ENCODE measurements around the gene FAM20A. TPM values are rescaled to one million over a fixed set of nuclear protein-coding genes. Genes with fewer than 3 reads are reported as not detected.
A peak's percentile ranks its signal among the peaks of the same experiment; 100 is the strongest.
"Not testable (repeated sequence)": the region's sequence is repeated elsewhere in the genome, so short reads cannot be mapped to it uniquely, and the experiment has no call there.

The FAM20A gene
- total RNA-seq, 2 experiments from 2014 or later, result not detected

GRCh38 chr17:68509141-68510057, 91.8 kb downstream of the FAM20A start:
- Mint-ChIP-seq H3K4me3 (no peak overlapping the region), H3K27ac (no peak overlapping the region), H3K27me3 (no peaks in the 10 kb centered on the region), H3K36me3 (peaks cover 9% of the 10 kb centered on the region), H3K9me3 (no peaks in the 10 kb centered on the region), H3K4me1 (ENCODE audit: low read depth) (peaks cover 31% of the 10 kb centered on the region)
- no peak for DNase-seq
- CTCF ChIA-PET, result interaction anchor here (0.6 to 1.1 kb wide), 3 partner anchors 10 to 73 kb away, joined by 3 read pairs; no protein-coding TSS in a partner anchor
- intact Hi-C loops (cut with micrococcal nuclease), result loop anchor here (5.0 kb wide), 2 partner anchors 262 to 818 kb away; partner anchors contain the start of genes ABCA5 and AMZ2
- POLR2A ChIA-PET, result interaction anchor here (0.7 to 0.8 kb wide), 2 partner anchors 11 to 852 kb away, joined by 3 to 5 read pairs; no protein-coding TSS in a partner anchor

- H3K27me3 Mint-ChIP-seq, result no peaks in the 10 kb centered on the region
- peaks cover 20% of the 10 kb centered on the region for H3K4me1 Mint-ChIP-seq (ENCODE audit: low read depth)
Observed at GRCh38 chr17:68507576-68507975, 93.6 kb downstream of the FAM20A start.

DNA sequence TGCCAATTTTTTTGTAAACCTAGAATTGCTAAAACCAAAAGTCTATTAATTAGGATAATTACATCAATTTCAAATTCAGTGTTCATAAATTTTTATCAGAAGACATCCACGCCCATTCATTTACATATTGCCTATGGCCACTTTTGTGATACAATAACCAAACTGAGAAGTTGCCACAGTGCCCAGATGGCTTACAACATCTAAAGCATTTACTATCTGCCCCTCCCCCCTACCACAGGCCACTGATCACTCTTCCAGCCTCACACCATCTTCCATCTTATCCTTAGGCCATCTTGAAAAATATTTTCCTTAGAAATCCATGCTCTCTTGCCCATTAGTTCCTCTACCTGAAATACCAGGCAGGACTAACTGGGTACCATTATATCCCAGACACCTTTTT, 95.2 kb downstream of the FAM20A start:
- H3K9me3 Mint-ChIP-seq, result no peaks in the 10 kb centered on the region
- intact Hi-C loops (cut with micrococcal nuclease), result no loop called here
- H3K4me3 Mint-ChIP-seq, result no peak overlapping the region
- POLR2A ChIA-PET, result no interaction called here
- CTCF ChIA-PET, result no interaction called here
- H3K4me1 Mint-ChIP-seq (ENCODE audit: low read depth), result peaks cover 11% of the 10 kb centered on the region
- H3K36me3 Mint-ChIP-seq, result no peaks in the 10 kb centered on the region
- DNase-seq, result no peak
- no peaks in the 10 kb centered on the region for H3K27me3 Mint-ChIP-seq
- no peak overlapping the region for H3K27ac Mint-ChIP-seq

More at GRCh38 chr17:68507576-68507975, 93.6 kb downstream of the FAM20A start:
- Mint-ChIP-seq H3K9me3 (no peaks in the 10 kb centered on the region), H3K4me3 (no peak overlapping the region), H3K27ac (no peak overlapping the region), H3K36me3 (no peaks in the 10 kb centered on the region)
- intact Hi-C loops (cut with micrococcal nuclease), result no loop called here
- ChIA-PET CTCF (interaction anchor here (0.6 to 1.6 kb wide), 2 partner anchors 41 to 195 kb away, joined by 3 read pairs; no protein-coding TSS in a partner anchor), POLR2A (interaction anchor here (0.6 kb wide), 1 partner anchor 147 kb away, joined by 3 read pairs; no protein-coding TSS in a partner anchor)
- DNase-seq, result no peak

- ChIA-PET POLR2A (interaction anchor here (1.5 kb wide), 1 partner anchor 11 kb away, joined by 4 read pairs; the partner anchor contains the start of gene PRKAR1A), CTCF (no interaction called here)
- intact Hi-C loops (cut with micrococcal nuclease), result no loop called here
- no peak overlapping the region for H3K27ac Mint-ChIP-seq
- no peaks in the 10 kb centered on the region for H3K36me3 Mint-ChIP-seq
- H3K9me3 Mint-ChIP-seq, result no peaks in the 10 kb centered on the region
- peaks cover 18% of the 10 kb centered on the region for H3K4me1 Mint-ChIP-seq (ENCODE audit: low read depth)
- no peak overlapping the region for H3K4me3 Mint-ChIP-seq
- H3K27me3 Mint-ChIP-seq, result peaks cover 5% of the 10 kb centered on the region
- DNase-seq, result no peak
Observed at GRCh38 chr17:68501074-68501473, 100.1 kb downstream of the FAM20A start.

DNA sequence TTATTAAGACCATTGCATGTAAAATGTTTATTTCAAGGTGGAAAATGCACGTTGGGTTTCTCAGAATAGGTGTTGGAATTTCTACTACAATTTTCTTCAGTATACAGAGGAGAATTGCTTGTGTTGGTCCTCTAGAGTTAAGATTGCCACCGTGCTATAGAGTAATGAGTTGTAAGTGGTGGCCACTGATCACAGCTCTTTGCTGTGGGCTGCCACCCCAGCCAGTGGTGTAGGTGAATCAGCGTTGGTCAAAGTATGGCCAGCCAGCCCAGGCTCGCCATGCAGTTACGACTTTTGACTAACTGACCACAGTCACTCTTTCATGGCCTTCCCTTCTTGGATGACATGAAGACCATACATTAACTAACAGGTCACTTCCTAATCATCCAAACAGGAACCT, 101.6 kb downstream of the FAM20A start:
- POLR2A ChIA-PET, result no interaction called here
- Mint-ChIP-seq H3K36me3 (no peaks in the 10 kb centered on the region), H3K27me3 (peaks cover 5% of the 10 kb centered on the region), H3K4me3 (no peak overlapping the region), H3K9me3 (no peaks in the 10 kb centered on the region), H3K4me1 (ENCODE audit: low read depth) (peaks cover 18% of the 10 kb centered on the region), H3K27ac (no peak overlapping the region)
- CTCF ChIA-PET, result interaction anchor here (0.6 kb wide), 1 partner anchor 10 kb away, joined by 3 read pairs; no protein-coding TSS in a partner anchor
- intact Hi-C loops (cut with micrococcal nuclease), result no loop called here
- no peak for DNase-seq

DNA sequence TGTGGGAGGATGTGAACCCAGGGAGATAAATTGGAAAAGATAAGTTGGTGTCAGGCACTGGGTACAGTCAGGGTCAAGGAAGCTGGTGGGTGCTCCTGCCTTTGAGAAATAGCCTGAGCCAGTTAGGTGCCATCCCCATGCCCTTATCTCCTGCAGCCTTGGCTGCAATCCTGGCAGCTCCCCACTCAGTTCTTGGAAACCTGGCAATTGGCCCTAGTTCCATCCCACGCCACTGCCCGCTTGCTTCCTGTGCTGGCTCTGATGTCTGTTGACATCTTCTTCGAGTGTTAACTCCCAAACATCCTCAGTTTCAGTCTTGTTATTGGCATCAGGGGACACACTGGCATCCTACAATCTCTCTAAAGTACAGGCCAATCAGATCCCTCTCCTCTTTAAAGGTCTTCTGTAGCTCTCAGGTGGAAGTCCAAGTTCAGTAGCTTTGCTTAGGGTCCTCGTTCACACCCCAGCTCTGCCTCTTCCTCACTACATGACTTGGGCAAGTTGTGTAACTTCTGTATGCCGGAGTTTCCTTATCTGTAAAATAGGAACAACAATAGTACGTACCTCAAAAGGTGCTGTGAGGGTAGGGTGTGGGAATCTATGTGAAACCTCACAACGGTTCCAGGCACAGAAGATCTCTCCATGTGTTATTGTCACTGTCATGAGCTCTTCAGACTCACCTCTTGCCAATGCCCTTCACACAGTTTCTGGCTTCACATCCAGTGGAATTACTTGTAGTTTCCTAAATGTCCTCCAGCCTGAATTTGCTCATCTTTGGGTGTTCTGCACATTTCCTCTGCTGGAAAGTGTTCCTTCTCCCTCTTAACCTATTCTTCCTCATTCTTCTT, 102.5 kb downstream of the FAM20A start:
- Mint-ChIP-seq H3K4me1 (ENCODE audit: low read depth) (peaks cover 18% of the 10 kb centered on the region), H3K27ac (peak overlapping the region; percentile 63), H3K4me3 (peak overlapping the region; percentile 2), H3K9me3 (no peaks in the 10 kb centered on the region), H3K27me3 (peaks cover 5% of the 10 kb centered on the region), H3K36me3 (no peaks in the 10 kb centered on the region)
- intact Hi-C loops (cut with micrococcal nuclease), result no loop called here
- peak; percentile 24 for DNase-seq
- ChIA-PET CTCF (interaction anchor here (1.0 to 1.9 kb wide), 2 partner anchors 34 to 35 kb away, joined by 3 to 5 read pairs; no protein-coding TSS in a partner anchor), POLR2A (interaction anchor here (0.8 to 1.3 kb wide), 2 partner anchors 11 to 13 kb away, joined by 3 read pairs; partner anchors contain the start of gene PRKAR1A)

DNA sequence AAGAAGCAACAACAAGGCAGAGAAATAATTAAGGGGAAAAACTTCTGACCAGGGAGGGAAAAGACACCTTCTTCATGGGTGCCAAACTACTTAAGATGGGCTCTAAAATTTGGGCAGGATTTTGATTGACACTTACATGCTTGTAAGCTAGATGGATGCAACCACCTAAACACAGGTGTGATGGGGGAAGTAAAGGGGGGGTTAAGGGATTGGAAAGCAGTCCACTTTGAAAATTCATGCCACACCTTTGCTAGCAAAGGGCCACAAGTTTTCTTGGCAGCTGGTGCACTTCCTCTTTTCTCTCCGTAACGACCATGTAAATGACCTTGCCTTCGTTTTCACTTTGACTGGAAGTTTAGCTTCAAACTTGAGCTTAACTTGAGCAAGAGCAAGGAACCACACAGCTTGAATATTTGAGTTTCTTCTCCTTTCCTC, 103.3 kb downstream of the FAM20A start:
- ChIA-PET POLR2A (interaction anchor here (0.8 to 1.3 kb wide), 2 partner anchors 12 to 14 kb away, joined by 3 read pairs; partner anchors contain the start of gene PRKAR1A), CTCF (interaction anchor here (0.7 to 1.9 kb wide), 5 partner anchors 9 to 751 kb away, joined by 3 to 5 read pairs (median 3); no protein-coding TSS in a partner anchor)
- H3K9me3 Mint-ChIP-seq, result no peaks in the 10 kb centered on the region
- no peaks in the 10 kb centered on the region for H3K36me3 Mint-ChIP-seq
- H3K4me3 Mint-ChIP-seq, result no peak overlapping the region
- intact Hi-C loops (cut with micrococcal nuclease), result no loop called here
- H3K27ac Mint-ChIP-seq, result peak overlapping the region; percentile 63
- H3K4me1 Mint-ChIP-seq (ENCODE audit: low read depth), result peaks cover 18% of the 10 kb centered on the region
- H3K27me3 Mint-ChIP-seq, result peaks cover 5% of the 10 kb centered on the region
- DNase-seq, result peak; percentile 23

GRCh38 chr17:68495081-68495480, 106.1 kb downstream of the FAM20A start:
- H3K27ac Mint-ChIP-seq, result no peak overlapping the region
- DNase-seq, result no peak
- H3K4me1 Mint-ChIP-seq (ENCODE audit: low read depth), result peaks cover 18% of the 10 kb centered on the region
- H3K36me3 Mint-ChIP-seq, result no peaks in the 10 kb centered on the region
- ChIA-PET CTCF (no interaction called here), POLR2A (interaction anchor here (0.6 kb wide), 1 partner anchor 194 kb away, joined by 3 read pairs; no protein-coding TSS in a partner anchor)
- no peak overlapping the region for H3K4me3 Mint-ChIP-seq
- no peaks in the 10 kb centered on the region for H3K9me3 Mint-ChIP-seq
- peaks cover 5% of the 10 kb centered on the region for H3K27me3 Mint-ChIP-seq
- intact Hi-C loops (cut with micrococcal nuclease), result no loop called here

DNA sequence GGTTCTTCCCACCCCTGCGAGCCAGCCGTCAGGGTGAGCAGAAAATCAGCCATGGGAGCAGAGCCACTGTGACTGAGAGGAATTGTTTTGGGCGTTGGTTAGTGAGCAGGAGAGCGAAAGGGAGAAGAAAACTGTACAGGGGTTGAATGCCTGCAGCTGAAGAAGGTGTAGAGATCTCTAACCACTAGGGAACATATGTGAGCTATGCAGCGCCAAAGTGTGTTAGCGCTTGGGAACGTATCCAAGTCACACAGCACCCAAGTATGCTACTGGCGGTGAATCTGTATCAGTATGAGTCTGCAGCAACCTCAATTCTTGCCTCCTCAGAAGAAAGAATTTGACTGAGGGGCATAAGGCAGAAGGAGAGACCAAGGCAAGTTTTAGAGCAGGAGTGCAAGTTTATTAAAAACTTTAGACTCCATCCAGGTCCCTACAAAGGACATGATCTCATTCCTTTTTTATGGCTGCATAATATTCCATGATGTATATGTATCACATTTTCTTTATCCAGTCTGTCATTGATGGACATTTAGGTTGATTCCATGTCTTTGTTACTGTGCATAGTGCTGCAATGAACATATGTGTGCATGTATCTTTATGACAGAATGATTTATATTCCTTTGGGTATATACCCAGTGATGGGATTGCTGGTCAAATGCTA, 108.6 kb downstream of the FAM20A start:
- H3K27me3 Mint-ChIP-seq; H3K4me1 Mint-ChIP-seq (ENCODE audit: low read depth); H3K27ac Mint-ChIP-seq; H3K9me3 Mint-ChIP-seq; H3K36me3 Mint-ChIP-seq; intact Hi-C loops (cut with micrococcal nuclease); H3K4me3 Mint-ChIP-seq; CTCF ChIA-PET; DNase-seq: not testable (repeated sequence)
- POLR2A ChIA-PET, result interaction anchor here (0.7 kb wide), 1 partner anchor 110 kb away, joined by 4 read pairs; no protein-coding TSS in a partner anchor

- ChIA-PET CTCF (no interaction called here), POLR2A (no interaction called here)
- Mint-ChIP-seq H3K4me1 (ENCODE audit: low read depth) (peaks cover 12% of the 10 kb centered on the region), H3K9me3 (no peaks in the 10 kb centered on the region), H3K27me3 (no peaks in the 10 kb centered on the region), H3K27ac (no peak overlapping the region), H3K36me3 (no peaks in the 10 kb centered on the region), H3K4me3 (no peak overlapping the region)
- no peak for DNase-seq
- intact Hi-C loops (cut with micrococcal nuclease), result no loop called here
Observed at GRCh38 chr17:68491381-68492231, 109.6 kb downstream of the FAM20A start.

- peaks cover 4% of the 10 kb centered on the region for H3K27me3 Mint-ChIP-seq
- H3K9me3 Mint-ChIP-seq, result no peaks in the 10 kb centered on the region
- POLR2A ChIA-PET, result no interaction called here
- DNase-seq, result no peak
- CTCF ChIA-PET, result no interaction called here
- no peak overlapping the region for H3K27ac Mint-ChIP-seq
- intact Hi-C loops (cut with micrococcal nuclease), result no loop called here
- H3K4me3 Mint-ChIP-seq, result no peak overlapping the region
- no peaks in the 10 kb centered on the region for H3K36me3 Mint-ChIP-seq
- peaks cover 14% of the 10 kb centered on the region for H3K4me1 Mint-ChIP-seq (ENCODE audit: low read depth)
Observed at GRCh38 chr17:68489919-68490318, 111.2 kb downstream of the FAM20A start.

Data from activated CD4-positive, alpha-beta memory T cell treated with anti-CD3 and anti-CD28 coated beads for 36 hours (primary cell).